MCF 10A (cell line): ENCODE results near the gene ARL4C. TPM values are rescaled to one million over a fixed set of nuclear protein-coding genes. Genes with fewer than 3 reads are reported as not detected.

Experiments
- BruUV-seq: library from RNA; stranded (reverse); fragments of 400-500 nt; replicated peaks from 2 replicates; lab custom pipeline; 2021; lab: Mats Ljungman, UMichigan
- CTCF ChIA-PET: fragments of 300-600 bp; sonication (Branson Sonifier 250); formaldehyde crosslinking; extraction: SDS; loops from one replicate; lab custom pipeline; 2021; ENCODE audit warnings: antibody characterized with exemption, inconsistent platforms; lab: Yijun Ruan, JAX
- POLR2A ChIA-PET: fragments of 300-600, 350-650 bp; sonication (Branson Sonifier 250); formaldehyde crosslinking; extraction: SDS; loops from one replicate; lab custom pipeline; 2020; ENCODE audit warnings: antibody characterized with exemption, inconsistent platforms; lab: Yijun Ruan, JAX
- DNase-seq: peaks from one replicate; pipeline ENCODE4 v3.0.0-alpha.2; 2018; ENCODE audit not compliant: unreplicated experiment
- H3K27ac Mint-ChIP-seq: one replicate; pipeline ENCODE4 v1.8.0; 2022; ENCODE audit warnings: mild to moderate bottlenecking, low read depth, mixed read lengths; ENCODE audit not compliant: unreplicated experiment
- H3K27me3 Mint-ChIP-seq: one replicate; pipeline ENCODE4 v1.8.0; 2022; ENCODE audit warnings: mixed read lengths; ENCODE audit not compliant: insufficient read depth, unreplicated experiment
- H3K36me3 Mint-ChIP-seq: one replicate; pipeline ENCODE4 v1.8.0; 2022; ENCODE audit warnings: mild to moderate bottlenecking, moderate library complexity, mixed read lengths; ENCODE audit not compliant: insufficient read depth, unreplicated experiment
- H3K4me1 Mint-ChIP-seq: one replicate; pipeline ENCODE4 v1.8.0; 2022; ENCODE audit warnings: mixed read lengths; ENCODE audit not compliant: insufficient read depth, unreplicated experiment
- H3K4me3 Mint-ChIP-seq: one replicate; pipeline ENCODE4 v1.8.0; 2022; ENCODE audit warnings: mild to moderate bottlenecking, moderate library complexity, mixed read lengths; ENCODE audit not compliant: unreplicated experiment
- H3K9me3 Mint-ChIP-seq: one replicate; pipeline ENCODE4 v1.8.0; 2022; ENCODE audit warnings: mixed read lengths; ENCODE audit not compliant: unreplicated experiment
- intact Hi-C: fragments of 100-400 bp; cut with micrococcal nuclease; formaldehyde crosslinking; loops from 2 replicates; pipeline ENCODE4 v1.14.1; 2022
- total RNA-seq: library from RNA; stranded (reverse); gene quantifications from 2 replicates; pipeline ENCODE4 v1.2.3, GENCODE V29; 2022
- TF ChIP-seq, protein P1 (sequence below): fragments of 200-600 bp; IDR thresholded peaks from one replicate; pipeline ENCODE4 v1.8.0; 2022; ENCODE audit warnings: antibody characterized with exemption, mild to moderate bottlenecking; ENCODE audit not compliant: unreplicated experiment

The ARL4C gene
- total RNA-seq, 1 experiment from 2014 or later, result 3.5 TPM

DNA sequence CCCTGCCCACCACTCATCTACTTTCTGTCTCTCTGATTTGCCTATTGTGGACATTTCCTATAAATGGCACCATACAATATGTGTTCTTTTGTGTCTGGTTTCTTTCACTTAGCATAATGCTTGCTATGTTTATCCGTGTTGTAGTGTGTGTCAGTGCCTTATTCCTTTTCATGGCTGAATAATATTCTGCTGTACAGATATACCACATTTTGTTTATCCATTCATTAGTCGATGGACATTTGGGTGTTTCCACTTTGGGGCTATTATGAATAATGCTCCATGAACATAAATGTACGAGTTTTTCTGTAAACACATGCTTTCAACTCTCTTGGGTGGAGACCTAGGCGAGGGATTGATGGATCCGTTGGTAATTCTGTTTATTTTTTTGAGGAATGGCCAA is 15.6 kb downstream of the ARL4C start:
- H3K4me1 Mint-ChIP-seq, result no peaks in the 10 kb centered on the region
- no peak overlapping the region for H3K4me3 Mint-ChIP-seq
- no peaks in the 10 kb centered on the region for H3K36me3 Mint-ChIP-seq
- CTCF ChIA-PET, result no interaction called here
- intact Hi-C loops, result no loop called here
- TF ChIP-seq, protein P1, sequence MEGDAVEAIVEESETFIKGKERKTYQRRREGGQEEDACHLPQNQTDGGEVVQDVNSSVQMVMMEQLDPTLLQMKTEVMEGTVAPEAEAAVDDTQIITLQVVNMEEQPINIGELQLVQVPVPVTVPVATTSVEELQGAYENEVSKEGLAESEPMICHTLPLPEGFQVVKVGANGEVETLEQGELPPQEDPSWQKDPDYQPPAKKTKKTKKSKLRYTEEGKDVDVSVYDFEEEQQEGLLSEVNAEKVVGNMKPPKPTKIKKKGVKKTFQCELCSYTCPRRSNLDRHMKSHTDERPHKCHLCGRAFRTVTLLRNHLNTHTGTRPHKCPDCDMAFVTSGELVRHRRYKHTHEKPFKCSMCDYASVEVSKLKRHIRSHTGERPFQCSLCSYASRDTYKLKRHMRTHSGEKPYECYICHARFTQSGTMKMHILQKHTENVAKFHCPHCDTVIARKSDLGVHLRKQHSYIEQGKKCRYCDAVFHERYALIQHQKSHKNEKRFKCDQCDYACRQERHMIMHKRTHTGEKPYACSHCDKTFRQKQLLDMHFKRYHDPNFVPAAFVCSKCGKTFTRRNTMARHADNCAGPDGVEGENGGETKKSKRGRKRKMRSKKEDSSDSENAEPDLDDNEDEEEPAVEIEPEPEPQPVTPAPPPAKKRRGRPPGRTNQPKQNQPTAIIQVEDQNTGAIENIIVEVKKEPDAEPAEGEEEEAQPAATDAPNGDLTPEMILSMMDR, result no peak
- no peak overlapping the region for H3K27ac Mint-ChIP-seq
- POLR2A ChIA-PET, result no interaction called here
- DNase-seq, result no peak
- H3K9me3 Mint-ChIP-seq, result no peaks in the 10 kb centered on the region
- no TSS peak for BruUV-seq
- H3K27me3 Mint-ChIP-seq, result no peaks in the 10 kb centered on the region

DNA sequence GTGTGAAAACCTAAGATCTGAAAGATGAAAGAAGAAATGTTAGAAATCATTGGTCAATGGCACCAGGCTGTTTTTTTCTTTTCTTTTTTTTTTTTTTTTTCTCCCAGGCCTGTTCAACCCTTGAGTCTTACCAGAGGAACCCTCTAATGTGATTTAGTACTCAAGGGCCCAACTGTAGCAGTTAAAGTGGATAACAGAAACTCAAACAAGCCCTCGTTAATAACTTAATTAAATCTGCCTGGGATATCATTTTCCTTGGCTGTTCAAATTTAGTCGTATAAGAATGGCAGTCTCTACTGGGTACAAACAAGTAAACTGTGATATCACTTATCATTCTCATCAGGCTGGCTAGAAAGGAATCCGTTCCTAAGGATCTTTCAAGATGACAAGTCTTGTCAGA is 16.5 kb downstream of the ARL4C start:
- CTCF ChIA-PET, result no interaction called here
- no TSS peak for BruUV-seq
- no peak overlapping the region for H3K27ac Mint-ChIP-seq
- TF ChIP-seq, protein P1, result no peak
- no peaks in the 10 kb centered on the region for H3K27me3 Mint-ChIP-seq
- DNase-seq, result no peak
- H3K4me1 Mint-ChIP-seq, result no peaks in the 10 kb centered on the region
- H3K9me3 Mint-ChIP-seq, result no peaks in the 10 kb centered on the region
- no peak overlapping the region for H3K4me3 Mint-ChIP-seq
- intact Hi-C loops, result no loop called here
- no peaks in the 10 kb centered on the region for H3K36me3 Mint-ChIP-seq
- POLR2A ChIA-PET, result no interaction called here

DNA sequence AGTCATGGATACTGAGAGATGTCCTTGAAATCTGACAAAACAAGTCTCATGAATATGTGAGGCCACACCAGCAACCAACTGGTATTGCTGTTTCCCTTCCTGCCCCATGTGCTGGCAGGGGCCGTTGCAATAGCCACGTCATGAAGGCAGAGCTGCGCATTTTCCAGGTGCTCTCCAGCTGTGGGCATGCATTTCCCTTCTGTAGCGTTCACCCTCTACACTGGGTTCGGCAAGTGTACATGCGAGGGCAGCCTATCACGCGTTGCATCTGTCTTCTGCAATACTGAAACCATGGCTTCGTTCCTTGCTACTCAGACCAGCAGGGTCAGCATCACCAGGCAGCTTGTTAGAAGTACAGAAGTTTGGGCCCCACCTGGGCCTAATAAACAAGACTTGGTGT is 17.4 kb downstream of the ARL4C start:
- no peak overlapping the region for H3K4me3 Mint-ChIP-seq
- H3K9me3 Mint-ChIP-seq, result no peaks in the 10 kb centered on the region
- BruUV-seq, result no TSS peak
- no peaks in the 10 kb centered on the region for H3K36me3 Mint-ChIP-seq
- ChIA-PET CTCF (interaction anchor here (1.4 kb wide), 1 partner anchor 11 kb away, joined by 3 read pairs; no protein-coding TSS in a partner anchor), POLR2A (no interaction called here)
- no peak overlapping the region for H3K27ac Mint-ChIP-seq
- TF ChIP-seq, protein P1, result no peak
- H3K27me3 Mint-ChIP-seq, result no peaks in the 10 kb centered on the region
- intact Hi-C loops, result no loop called here
- no peaks in the 10 kb centered on the region for H3K4me1 Mint-ChIP-seq
- no peak for DNase-seq

DNA sequence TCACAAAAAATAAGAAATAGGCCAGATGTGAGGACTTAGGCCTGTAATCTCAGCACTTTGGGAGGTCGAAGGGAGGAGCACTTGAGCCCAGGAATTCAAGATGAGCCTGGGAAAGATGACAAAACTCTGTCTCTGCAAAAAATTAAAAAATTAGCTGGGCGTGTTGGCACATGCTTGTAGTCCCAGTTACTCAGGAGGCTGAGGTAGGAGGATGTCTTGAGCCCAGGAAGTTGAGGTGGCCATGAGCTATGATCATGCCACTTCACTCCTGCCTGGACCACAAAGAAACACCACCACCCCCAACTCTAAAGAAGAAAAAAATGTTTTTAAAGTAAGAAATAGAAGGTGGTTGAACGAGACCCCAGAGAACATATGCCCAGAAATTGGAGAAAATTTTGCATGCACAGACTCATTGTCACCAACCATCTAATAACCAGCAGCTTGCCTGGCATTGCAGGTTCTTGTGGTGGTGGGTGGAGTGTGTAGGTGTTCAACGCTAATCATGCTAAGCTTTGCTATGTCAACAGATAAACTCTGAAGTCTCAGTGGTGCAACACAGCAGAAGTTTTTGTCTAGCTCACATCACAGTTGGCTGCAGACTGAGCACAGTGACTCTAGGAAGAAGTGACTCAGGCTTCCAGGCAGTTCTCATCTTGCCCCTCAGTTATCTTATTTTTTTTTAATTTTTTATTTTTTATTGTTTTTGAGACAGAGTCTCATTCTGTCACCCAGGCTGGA is 18.6 kb downstream of the ARL4C start:
- TF ChIP-seq, protein P1, result no peak
- ChIA-PET POLR2A (no interaction called here), CTCF (interaction anchor here (1.4 kb wide), 1 partner anchor 10 kb away, joined by 3 read pairs; no protein-coding TSS in a partner anchor)
- BruUV-seq, result no TSS peak
- no peak overlapping the region for H3K27ac Mint-ChIP-seq
- H3K36me3 Mint-ChIP-seq, result no peaks in the 10 kb centered on the region
- H3K4me3 Mint-ChIP-seq, result no peak overlapping the region
- H3K27me3 Mint-ChIP-seq, result no peaks in the 10 kb centered on the region
- H3K4me1 Mint-ChIP-seq, result no peaks in the 10 kb centered on the region
- DNase-seq, result no peak
- intact Hi-C loops, result no loop called here
- H3K9me3 Mint-ChIP-seq, result no peaks in the 10 kb centered on the region
